CD4-positive, alpha-beta T cell treated with Interleukin-6 at 100 ng/mL for 8 hours (primary cell): Measurements from ENCODE around the gene PDCD1LG2.

Experiments used
- DNase-seq: peaks from one replicate; pipeline ENCODE4 v3.0.0-alpha.2; 2020; ENCODE audit warnings: mixed read lengths, low spot score

PDCD1LG2 gene

DNA sequence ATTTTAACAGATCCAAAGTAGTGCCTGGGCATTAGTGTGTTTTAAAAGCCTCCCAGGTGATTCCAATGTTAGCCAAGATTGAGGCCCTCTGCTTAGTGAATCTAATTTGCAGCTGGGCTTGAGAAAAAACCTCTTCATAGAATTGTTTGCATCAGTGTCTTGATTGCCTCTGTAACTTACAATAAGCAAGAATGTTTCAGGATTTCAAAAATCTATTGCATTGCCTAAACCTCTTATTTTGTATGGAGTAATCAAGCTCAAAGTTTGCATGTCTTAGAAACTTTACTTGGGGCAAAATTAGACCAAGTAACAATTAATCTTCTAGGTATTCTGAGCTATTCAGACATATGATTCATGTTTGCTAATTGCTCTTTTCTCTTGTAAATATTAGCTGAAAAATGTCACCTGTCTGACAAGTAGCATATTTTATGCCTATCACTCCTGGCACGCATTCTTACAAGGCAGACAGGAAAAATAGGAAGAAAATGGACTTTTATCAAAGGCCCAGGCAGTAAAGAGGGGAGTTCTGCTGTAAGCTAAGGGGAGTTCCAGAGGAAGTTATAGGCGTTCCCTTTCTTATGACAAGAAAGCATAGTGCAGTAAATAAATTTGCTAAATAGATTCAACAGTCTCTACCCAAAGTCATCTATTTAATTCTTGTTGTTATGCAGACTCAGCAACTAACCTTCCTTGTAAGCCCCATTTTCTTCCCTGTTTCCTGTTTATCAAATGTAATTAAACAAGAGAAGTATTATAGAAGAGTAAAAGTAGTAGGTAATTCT is 21.0 kb downstream of the PDCD1LG2 start:
- peak; percentile 19 for DNase-seq

- DNase-seq, result no peak
Observed at GRCh38 chr9:5532306-5532705, 22.0 kb downstream of the PDCD1LG2 start.

DNA sequence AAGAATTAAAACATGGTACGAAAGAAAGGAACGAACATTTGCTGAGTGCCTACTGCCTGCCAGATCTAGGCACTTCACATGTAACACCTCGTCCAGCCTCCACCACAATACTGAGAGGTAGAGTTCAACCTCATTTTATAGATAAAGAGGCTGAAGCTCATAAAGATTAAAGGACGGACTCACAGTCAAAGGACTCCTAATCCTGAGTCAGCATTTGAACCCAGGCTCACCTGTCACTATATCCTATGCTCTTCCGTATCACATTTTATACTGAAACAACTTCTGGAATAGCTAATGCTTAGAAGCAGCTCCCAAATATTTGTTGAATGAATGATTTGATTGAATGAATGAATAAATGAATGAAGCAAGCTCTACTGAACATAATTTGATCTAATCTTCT is 22.5 kb downstream of the PDCD1LG2 start:
- DNase-seq, result no peak

DNA sequence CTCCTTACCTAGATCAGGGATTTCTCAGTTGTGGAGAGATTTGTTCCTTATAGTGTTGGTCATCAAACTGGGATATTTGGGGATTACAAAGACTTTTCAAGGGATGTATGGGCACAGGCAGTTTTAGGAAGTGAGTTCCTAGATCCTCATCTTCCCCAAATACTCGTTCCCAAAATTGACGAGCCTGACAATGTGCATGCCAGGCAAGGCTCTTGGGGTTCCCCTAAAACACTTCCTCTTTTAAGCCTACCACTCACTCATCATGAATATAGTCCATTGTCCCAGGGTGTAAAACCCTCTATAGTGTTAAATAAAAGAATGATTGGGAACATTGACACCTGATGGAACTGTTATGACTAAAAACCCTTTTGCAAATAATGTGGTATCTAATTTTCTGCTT is 26.4 kb downstream of the PDCD1LG2 start:
- DNase-seq, result no peak

- no peak for DNase-seq
Observed at GRCh38 chr9:5543875-5544702, 33.8 kb downstream of the PDCD1LG2 start.

GRCh38 chr9:5549658-5550650 is 39.6 kb downstream of the PDCD1LG2 start:
- no peak for DNase-seq

GRCh38 chr9:5551368-5552150 is 41.2 kb downstream of the PDCD1LG2 start:
- DNase-seq, result no peak

GRCh38 chr9:5552301-5552700 is 42.0 kb downstream of the PDCD1LG2 start:
- DNase-seq, result no peak

DNA sequence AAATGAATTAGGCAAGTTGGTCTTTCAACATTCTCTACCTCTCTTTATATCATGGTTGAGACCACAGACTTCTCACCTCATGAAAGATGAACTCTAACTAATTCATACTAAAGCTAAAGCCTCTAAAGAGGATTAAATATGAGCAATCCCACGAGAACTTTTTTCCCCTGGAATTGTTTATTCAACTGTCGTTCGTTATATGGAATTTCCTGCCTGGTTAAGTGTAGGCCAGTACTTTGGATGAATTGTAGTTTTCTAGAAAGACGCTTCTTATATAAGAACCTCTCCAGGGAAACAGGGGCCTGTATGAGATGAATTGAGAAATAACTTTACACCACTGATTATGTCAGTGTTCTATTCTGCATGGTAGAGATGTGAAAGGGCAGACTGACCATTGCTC is 42.9 kb downstream of the PDCD1LG2 start:
- DNase-seq, result no peak

- DNase-seq, result no peak
Observed at GRCh38 chr9:5554254-5554653, 43.9 kb downstream of the PDCD1LG2 start.

GRCh38 chr9:5556101-5556705 is 45.9 kb downstream of the PDCD1LG2 start:
- no peak for DNase-seq

DNA sequence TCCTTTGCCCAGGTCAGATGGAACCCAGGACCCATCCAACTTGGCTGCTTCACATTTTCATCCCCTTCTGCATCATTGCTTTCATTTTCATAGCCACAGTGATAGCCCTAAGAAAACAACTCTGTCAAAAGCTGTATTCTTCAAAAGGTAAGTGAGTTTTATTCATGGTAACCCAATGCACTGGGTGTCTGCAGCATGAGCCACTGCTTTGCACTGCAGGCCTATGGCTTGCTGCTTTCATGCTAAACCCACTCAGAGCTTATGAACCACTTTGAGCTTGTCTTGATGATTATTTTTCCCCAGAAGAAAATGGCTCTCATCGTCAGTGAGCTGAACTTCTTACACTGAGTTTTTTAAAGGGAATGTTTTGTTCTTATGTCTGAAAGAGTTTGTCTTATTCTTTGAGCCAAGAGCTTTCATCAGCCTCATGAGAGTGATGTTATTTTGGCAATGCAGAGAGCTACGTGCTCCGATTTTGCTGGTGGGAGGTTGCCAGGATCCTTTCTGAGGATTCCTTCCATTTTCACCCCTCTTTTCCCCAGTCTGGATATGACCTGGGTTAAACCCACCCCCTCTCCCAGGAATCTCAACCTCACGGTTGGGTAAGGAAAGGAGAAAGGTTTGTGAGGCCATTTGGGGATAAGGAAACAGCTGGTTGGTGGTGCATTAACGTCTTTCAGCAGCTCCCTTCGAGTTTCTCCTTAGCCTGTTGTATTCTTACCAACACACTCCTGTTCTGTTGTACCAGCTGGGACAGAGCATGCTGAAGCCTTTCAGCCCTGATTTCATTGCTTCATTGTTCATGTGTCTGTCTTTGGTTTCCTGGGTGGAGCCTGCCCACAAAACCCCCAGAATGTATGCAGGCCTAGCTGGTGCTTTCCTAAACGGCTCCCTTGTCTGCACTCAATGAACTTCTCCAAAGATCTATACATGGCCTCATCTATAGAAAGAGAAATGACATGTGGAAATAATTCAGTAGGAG is 47.6 kb downstream of the PDCD1LG2 start:
- peak; percentile 69 for DNase-seq

GRCh38 chr9:5559659-5560058 is 49.3 kb downstream of the PDCD1LG2 start:
- no peak for DNase-seq

- DNase-seq, result no peak
Observed at GRCh38 chr9:5560443-5561100, 50.2 kb downstream of the PDCD1LG2 start.

GRCh38 chr9:5561828-5562488 is 51.6 kb downstream of the PDCD1LG2 start:
- no peak for DNase-seq

DNA sequence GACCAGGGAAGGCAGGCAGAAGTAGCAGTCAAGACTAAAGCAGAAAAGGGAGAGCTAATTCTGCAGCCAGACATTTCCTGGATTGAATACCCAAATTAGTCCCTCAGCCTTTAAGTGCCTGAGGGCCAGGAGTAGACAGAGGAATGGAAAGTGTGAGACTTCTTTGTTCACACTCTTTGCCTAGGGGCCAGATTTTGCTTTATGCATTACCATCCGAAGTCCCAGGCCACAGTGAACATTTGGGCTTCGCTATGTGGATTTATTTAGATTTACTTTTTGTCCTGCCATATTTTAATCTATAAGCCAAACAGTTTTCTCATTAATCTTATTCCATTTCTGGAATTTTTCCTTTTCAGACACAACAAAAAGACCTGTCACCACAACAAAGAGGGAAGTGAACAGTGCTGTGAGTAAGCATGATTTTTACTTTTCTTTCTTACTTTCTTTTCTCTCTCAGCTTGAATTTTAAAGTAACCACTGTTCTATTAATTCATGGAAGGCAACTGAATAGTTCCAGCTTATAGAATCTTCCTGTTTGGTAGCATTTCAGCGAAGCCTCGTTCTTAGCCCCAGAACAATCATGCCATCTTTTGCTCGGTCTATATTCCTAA is 52.6 kb downstream of the PDCD1LG2 start:
- no peak for DNase-seq

GRCh38 chr9:5563417-5563815 is 53.1 kb downstream of the PDCD1LG2 start:
- no peak for DNase-seq

DNA sequence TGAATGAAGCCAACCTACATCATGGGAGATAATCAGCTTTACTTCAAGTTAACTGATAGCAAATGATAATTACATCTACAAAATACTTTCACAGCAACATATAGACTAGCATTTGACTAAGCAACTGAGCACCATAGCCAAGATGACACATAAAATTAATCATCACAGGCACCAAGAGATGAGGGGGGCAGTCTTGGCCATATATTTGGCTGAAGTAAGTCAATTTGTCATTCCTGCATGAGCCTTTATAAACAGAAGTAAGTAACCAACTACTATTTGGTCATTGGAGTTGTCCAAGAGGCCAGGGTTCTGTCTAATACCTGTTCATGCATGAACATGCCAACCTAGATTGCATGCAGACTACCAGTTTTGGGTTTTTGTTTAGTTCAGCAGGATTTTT is 53.6 kb downstream of the PDCD1LG2 start:
- no peak for DNase-seq
